Neuronal stem cell (in vitro differentiated cells): ENCODE data around the gene ZNF574.

Experiments
- DNase-seq: peaks from one replicate; pipeline ENCODE4 v3.0.0-alpha.2; 2013; ENCODE audit warnings: low spot score
- H2AFZ ChIP-seq: one replicate; pipeline ENCODE4 v1.6.1; 2013; ENCODE audit warnings: mild to moderate bottlenecking, low read length, inconsistent platforms
- H2AK5ac ChIP-seq: 2 replicates; pipeline ENCODE4 v1.6.1; 2013; ENCODE audit warnings: low read depth, mild to moderate bottlenecking, inconsistent platforms, low read length, moderate library complexity, mixed read lengths
- H2BK120ac ChIP-seq: 2 replicates; pipeline ENCODE4 v1.6.1; 2013; ENCODE audit warnings: low read depth, mild to moderate bottlenecking, inconsistent platforms, low read length, moderate library complexity, mixed read lengths
- H2BK12ac ChIP-seq: one replicate; pipeline ENCODE4 v1.6.1; 2013; ENCODE audit warnings: low read length, inconsistent platforms
- H2BK15ac ChIP-seq: 2 replicates; pipeline ENCODE4 v1.6.1; 2013; ENCODE audit warnings: mild to moderate bottlenecking, low read length, inconsistent platforms, mixed read lengths
- H2BK5ac ChIP-seq: one replicate; pipeline ENCODE4 v1.6.1; 2013; ENCODE audit warnings: inconsistent platforms, mild to moderate bottlenecking, low read length, moderate library complexity
- H3K14ac ChIP-seq: one replicate; pipeline ENCODE4 v1.6.1; 2013; ENCODE audit warnings: low read length, inconsistent platforms
- H3K18ac ChIP-seq: 2 replicates; pipeline ENCODE4 v1.6.1; 2013; ENCODE audit warnings: low read length, inconsistent platforms
- H3K23ac ChIP-seq: 2 replicates; pipeline ENCODE4 v1.6.1; 2013; ENCODE audit warnings: low read depth, mild to moderate bottlenecking, mixed read lengths, low read length, inconsistent platforms; ENCODE audit not compliant: poor library complexity
- H3K27ac ChIP-seq: replicated peaks from 3 replicates; pipeline ENCODE4 v1.5.1; 2013; ENCODE audit warnings: low read length, inconsistent platforms
- H3K27me3 ChIP-seq, 3 experiments: 2 replicates each; pipeline ENCODE4 v1.6.1; 2013; ENCODE audit warnings: low read length in 3 of 3, mild to moderate bottlenecking in 2 of 3, inconsistent platforms in 1 of 3, low read depth in 1 of 3, mixed read lengths in 1 of 3, moderate library complexity in 1 of 3; ENCODE audit not compliant: control insufficient read depth in 3 of 3, insufficient read depth in 3 of 3
- H3K36me3 ChIP-seq, 2 donors: replicated peaks in 1 of 2; 2 replicates each; pipeline ENCODE4 v1.6.1; 2013; ENCODE audit warnings: low read length in 2 of 2; ENCODE audit not compliant: control insufficient read depth in 2 of 2, insufficient read depth in 2 of 2
- H3K4ac ChIP-seq: 2 replicates; pipeline ENCODE4 v1.6.1; 2013; ENCODE audit warnings: inconsistent platforms, mild to moderate bottlenecking, low read length, moderate library complexity
- H3K4me1 ChIP-seq, 2 donors: 1 replicate in 1 of 2; 2 replicates in 1 of 2; pipeline ENCODE4 v1.6.1; 2013; ENCODE audit warnings: low read length in 2 of 2, low read depth in 1 of 2; ENCODE audit not compliant: control insufficient read depth in 2 of 2, insufficient read depth in 1 of 2
- H3K4me2 ChIP-seq: one replicate; pipeline ENCODE4 v1.6.1; 2013; ENCODE audit warnings: mild to moderate bottlenecking, low read length, inconsistent platforms; ENCODE audit not compliant: insufficient read depth, poor library complexity, severe bottlenecking
- H3K4me3 ChIP-seq, 2 donors: 2 replicates each; pipeline ENCODE4 v1.5.1; 2013; ENCODE audit warnings: low read length in 2 of 2, mild to moderate bottlenecking in 2 of 2, inconsistent platforms in 1 of 2, moderate library complexity in 1 of 2
- H3K79me1 ChIP-seq: one replicate; pipeline ENCODE4 v1.6.1; 2013; ENCODE audit warnings: low read depth, mild to moderate bottlenecking, inconsistent platforms, low read length, moderate library complexity
- H3K9ac ChIP-seq: one replicate; pipeline ENCODE4 v1.6.1; 2013; ENCODE audit warnings: mild to moderate bottlenecking, low read depth, low read length, inconsistent platforms; ENCODE audit not compliant: poor library complexity
- H3K9me3 ChIP-seq, 2 donors: replicated peaks in 1 of 2; 2 replicates each; pipeline versions ENCODE3 to v1.6.1; 2013; ENCODE audit warnings: low read length in 2 of 2, mild to moderate bottlenecking in 2 of 2, inconsistent platforms in 1 of 2, low read depth in 1 of 2, mixed read lengths in 1 of 2, moderate library complexity in 1 of 2; ENCODE audit not compliant: control insufficient read depth in 2 of 2, insufficient read depth in 1 of 2
- H4K8ac ChIP-seq: one replicate; pipeline ENCODE4 v1.6.1; 2013; ENCODE audit warnings: low read depth, mild to moderate bottlenecking, inconsistent platforms, low read length, moderate library complexity
- H4K91ac ChIP-seq: one replicate; pipeline ENCODE4 v1.6.1; 2013; ENCODE audit warnings: low read length, low read depth, mild to moderate bottlenecking, inconsistent platforms; ENCODE audit not compliant: poor library complexity
- WGBS, 2 donors: extraction: QIAGEN DNeasy Blood & Tissue Kit; methylation state at CpG; one replicate each; pipeline ENCODE4 v1.1.7; 2013; ENCODE audit warnings: missing lambda C conversion rate in 2 of 2, mixed read lengths in 1 of 2; ENCODE audit not compliant: insufficient read length in 2 of 2, insufficient replicate concordance in 1 of 2; ENCODE audit errors: extremely low coverage in 2 of 2; 5-methylcytosine and 5-hydroxymethylcytosine counted together

ZNF574 gene

GRCh38 chr19:42081584-42082203 lies 5.7 kb downstream of the ZNF574 start:
- H3K4me1 ChIP-seq, result peaks cover 12 to 16% of the 10 kb centered on the region in 2 donors
- H2BK15ac ChIP-seq, result no peak overlapping the region
- no peaks in the 10 kb centered on the region for H3K27me3 ChIP-seq
- H3K79me1 ChIP-seq, result peaks cover 11% of the 10 kb centered on the region
- H3K36me3 ChIP-seq, result peaks cover 43 to 60% of the 10 kb centered on the region in 2 donors
- H2BK12ac ChIP-seq, result no peak overlapping the region
- H3K4me2 ChIP-seq, result no peak overlapping the region
- H3K4me3 ChIP-seq, result no peak overlapping the region
- H3K18ac ChIP-seq, result no peak overlapping the region
- no peaks in the 10 kb centered on the region for H3K9me3 ChIP-seq
- no peak overlapping the region for H2AFZ ChIP-seq
- H2AK5ac ChIP-seq, result no peak overlapping the region
- H3K14ac ChIP-seq, result no peak overlapping the region
- H3K4ac ChIP-seq, result no peak overlapping the region
- H2BK5ac ChIP-seq, result no peak overlapping the region
- no peak overlapping the region for H3K23ac ChIP-seq
- no peak overlapping the region for H4K8ac ChIP-seq
- H3K9ac ChIP-seq, result no peak overlapping the region
- H3K27ac ChIP-seq, result no peak overlapping the region
- H2BK120ac ChIP-seq, result no peak overlapping the region
- H4K91ac ChIP-seq, result no peak overlapping the region
- no CpG with 5 or more reads among the region's 2 CpGs for WGBS, 2 donors
- no peak for DNase-seq

GRCh38 chr19:42083537-42083936 lies 7.6 kb downstream of the ZNF574 start:
- Histone ChIP-seq H3K79me1 (peaks cover 11% of the 10 kb centered on the region), H2AFZ (no peak overlapping the region), H4K91ac (no peak overlapping the region), H2AK5ac (no peak overlapping the region), H4K8ac (no peak overlapping the region), H3K4ac (no peak overlapping the region), H3K27me3 (no peaks in the 10 kb centered on the region), H3K4me3 (no peak overlapping the region), H2BK15ac (no peak overlapping the region), H3K4me1 (peaks cover 5 to 16% of the 10 kb centered on the region in 2 donors), H3K23ac (no peak overlapping the region), H3K36me3 (peaks cover 34 to 51% of the 10 kb centered on the region in 2 donors), H3K18ac (no peak overlapping the region), H2BK5ac (no peak overlapping the region), H2BK120ac (no peak overlapping the region), H3K14ac (no peak overlapping the region), H3K9me3 (no peaks in the 10 kb centered on the region), H3K4me2 (no peak overlapping the region), H2BK12ac (no peak overlapping the region), H3K9ac (no peak overlapping the region), H3K27ac (no peak overlapping the region)
- no CpG with 5 or more reads among the region's 5 CpGs for WGBS, 2 donors
- no peak for DNase-seq

GRCh38 chr19:42086188-42086736 lies 10.3 kb downstream of the ZNF574 start:
- no peak overlapping the region for H4K8ac ChIP-seq
- no CpG with 5 or more reads among the region's 9 CpGs for WGBS, 2 donors
- peaks cover 5 to 16% of the 10 kb centered on the region in 2 donors for H3K4me1 ChIP-seq
- no peak overlapping the region for H3K9ac ChIP-seq
- H3K36me3 ChIP-seq, result peaks cover 9 to 24% of the 10 kb centered on the region in 2 donors
- no peak overlapping the region for H3K23ac ChIP-seq
- H4K91ac ChIP-seq, result no peak overlapping the region
- H3K14ac ChIP-seq, result peak overlapping the region; percentile 25
- no peak overlapping the region for H2BK12ac ChIP-seq
- no peak overlapping the region for H2BK120ac ChIP-seq
- H3K79me1 ChIP-seq, result no peaks in the 10 kb centered on the region
- no peak overlapping the region for H3K4me3 ChIP-seq
- peak overlapping the region; percentile 27 for H3K18ac ChIP-seq
- H3K4ac ChIP-seq, result no peak overlapping the region
- no peak for DNase-seq
- H2BK15ac ChIP-seq, result no peak overlapping the region
- H2AK5ac ChIP-seq, result no peak overlapping the region
- no peak overlapping the region for H2AFZ ChIP-seq
- H2BK5ac ChIP-seq, result no peak overlapping the region
- no peaks in the 10 kb centered on the region for H3K9me3 ChIP-seq
- no peak overlapping the region for H3K4me2 ChIP-seq
- H3K27me3 ChIP-seq, result no peaks in the 10 kb centered on the region
- H3K27ac ChIP-seq, result no peak overlapping the region

GRCh38 chr19:42086770-42087550 lies 11.0 kb downstream of the ZNF574 start:
- H3K23ac ChIP-seq, result no peak overlapping the region
- no peak overlapping the region for H2BK12ac ChIP-seq
- no peak overlapping the region for H3K18ac ChIP-seq
- no peak overlapping the region for H2AFZ ChIP-seq
- no peak overlapping the region for H2BK120ac ChIP-seq
- DNase-seq, result no peak
- H2BK15ac ChIP-seq, result no peak overlapping the region
- no peaks in the 10 kb centered on the region for H3K27me3 ChIP-seq
- H3K14ac ChIP-seq, result no peak overlapping the region
- H3K27ac ChIP-seq, result no peak overlapping the region
- WGBS, 2 donors, result no CpG with 5 or more reads among the region's 11 CpGs
- peaks cover 5 to 16% of the 10 kb centered on the region in 2 donors for H3K4me1 ChIP-seq
- H3K9ac ChIP-seq, result no peak overlapping the region
- no peaks in the 10 kb centered on the region for H3K9me3 ChIP-seq
- H2AK5ac ChIP-seq, result no peak overlapping the region
- no peak overlapping the region for H4K91ac ChIP-seq
- H4K8ac ChIP-seq, result no peak overlapping the region
- H3K4ac ChIP-seq, result no peak overlapping the region
- no peak overlapping the region for H2BK5ac ChIP-seq
- H3K4me2 ChIP-seq, result no peak overlapping the region
- H3K79me1 ChIP-seq, result no peaks in the 10 kb centered on the region
- H3K4me3 ChIP-seq, result no peak overlapping the region
- H3K36me3 ChIP-seq, result peaks cover 2 to 17% of the 10 kb centered on the region in 2 donors
